ENCODE data around the gene OR10H1.
"Not testable (repeated sequence)": the region's sequence is repeated elsewhere in the genome, so short reads cannot be mapped to it uniquely, and the experiment has no call there.

Gene OR10H1

DNA sequence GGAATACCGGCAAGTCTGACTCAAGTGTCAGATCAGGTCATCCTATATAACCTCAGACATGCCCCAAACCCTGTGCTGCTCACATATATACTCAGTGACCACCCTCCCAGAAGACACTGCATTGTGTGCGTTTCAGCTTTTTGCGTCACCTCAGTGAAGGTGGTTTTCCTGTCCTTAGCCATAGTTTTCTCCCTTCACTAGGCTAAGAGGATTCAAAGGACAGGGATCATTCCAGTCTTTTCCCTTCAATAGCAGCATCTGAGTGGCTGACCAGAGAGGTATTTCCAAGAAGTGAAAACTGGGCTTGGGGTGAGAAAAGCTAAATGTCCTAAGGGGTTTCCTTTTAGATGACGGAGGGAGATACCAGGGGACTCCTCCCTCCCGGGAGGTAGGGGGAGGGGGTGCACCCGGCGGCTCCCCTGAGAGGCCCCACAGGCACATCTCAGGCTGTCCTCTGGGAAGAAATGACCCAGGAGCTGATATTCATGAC lies 12.7 kb upstream of the OR10H1 start:
- DNase-seq, result no peak

DNA sequence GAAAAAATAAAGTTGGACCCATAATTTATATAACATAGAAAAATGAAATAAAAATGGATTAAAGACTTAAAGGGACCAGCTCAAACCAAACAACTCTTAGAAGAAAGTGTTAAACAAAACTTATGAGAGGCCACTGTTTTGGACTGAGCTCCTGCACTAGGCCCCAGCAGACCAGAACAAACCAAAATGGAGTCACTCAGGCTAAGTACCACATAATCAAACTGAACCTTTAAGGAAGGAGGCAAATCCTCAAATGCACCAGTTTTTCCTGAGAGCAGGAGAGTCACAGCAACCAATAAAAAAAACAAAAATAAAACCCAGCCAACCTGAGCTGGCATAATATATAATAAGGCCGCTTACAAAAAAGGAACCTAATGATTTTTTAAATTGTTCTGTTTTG lies 10.3 kb upstream of the OR10H1 start:
- DNase-seq, result no peak

DNA sequence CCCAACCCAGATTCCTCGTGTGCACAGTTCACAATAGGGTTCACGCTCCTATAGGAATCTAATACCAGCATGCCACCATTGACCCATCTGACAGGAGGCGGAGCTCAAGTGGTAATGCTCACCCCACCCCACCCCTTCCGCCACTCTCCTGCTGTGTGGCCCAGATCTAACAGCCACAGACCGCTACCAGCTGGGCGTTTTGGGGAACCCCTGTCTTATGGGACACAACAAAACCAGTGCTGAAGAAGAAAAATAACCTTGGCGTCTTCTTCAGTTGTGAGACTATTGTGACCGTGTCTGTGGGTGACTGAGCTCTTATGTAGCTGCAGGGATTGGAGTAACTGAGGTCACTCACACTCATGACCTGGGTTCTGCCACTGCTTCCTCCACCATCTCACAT lies 5.2 kb upstream of the OR10H1 start:
- no peak for DNase-seq

DNA sequence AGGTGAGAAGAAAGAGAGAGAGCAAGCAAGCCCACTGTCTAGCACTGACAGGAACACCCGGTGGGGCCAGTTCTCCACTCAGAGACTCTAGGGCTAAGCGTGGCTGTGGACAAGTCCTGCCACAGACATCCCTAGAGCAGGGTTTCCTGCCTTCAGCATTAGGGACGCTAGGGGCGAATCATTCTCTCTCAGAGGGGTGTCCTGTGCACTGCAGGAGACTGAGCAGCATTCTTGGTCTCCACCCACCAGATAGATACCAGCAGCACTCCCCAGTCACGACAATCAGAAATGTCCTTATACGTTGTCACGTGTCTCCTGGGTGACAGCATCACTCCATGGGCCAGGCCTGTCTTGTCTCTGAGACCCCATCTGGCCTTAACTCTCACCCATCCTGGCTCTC lies 1.5 kb downstream of the OR10H1 start:
- no peak for DNase-seq

DNA sequence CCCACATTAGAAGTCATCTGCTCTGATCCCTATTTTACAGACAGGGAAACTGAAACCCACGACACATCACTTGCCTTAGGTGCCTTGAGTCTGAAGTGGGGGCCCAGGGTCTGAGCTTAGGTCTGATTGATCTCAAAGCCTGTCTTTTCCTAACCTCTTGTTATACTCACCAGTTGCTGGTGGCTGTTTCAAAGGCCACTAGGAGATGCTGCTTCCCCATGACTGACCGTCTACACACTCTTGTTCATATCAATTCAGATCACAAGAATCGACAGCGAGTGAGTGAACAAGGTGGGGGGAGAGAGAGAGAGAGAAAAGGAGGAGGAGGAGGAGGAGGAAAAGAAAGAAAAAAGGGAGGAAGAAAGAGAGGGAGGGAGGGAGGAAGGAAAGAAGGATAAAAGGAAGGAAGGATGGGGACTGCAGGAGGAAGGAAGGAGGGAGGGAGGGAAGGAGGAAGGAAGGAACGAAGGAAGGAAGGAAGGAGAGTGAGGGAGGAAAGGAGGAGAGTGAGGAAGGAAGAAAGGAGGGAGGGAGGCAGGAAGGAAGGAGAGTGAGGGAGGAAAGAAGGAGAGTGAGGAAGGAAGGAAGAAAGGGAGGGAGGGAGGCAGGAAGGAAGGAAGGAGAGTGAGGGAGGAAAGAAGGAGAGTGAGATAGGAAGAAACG lies 3.3 kb downstream of the OR10H1 start:
- DNase-seq, result no peak

DNA sequence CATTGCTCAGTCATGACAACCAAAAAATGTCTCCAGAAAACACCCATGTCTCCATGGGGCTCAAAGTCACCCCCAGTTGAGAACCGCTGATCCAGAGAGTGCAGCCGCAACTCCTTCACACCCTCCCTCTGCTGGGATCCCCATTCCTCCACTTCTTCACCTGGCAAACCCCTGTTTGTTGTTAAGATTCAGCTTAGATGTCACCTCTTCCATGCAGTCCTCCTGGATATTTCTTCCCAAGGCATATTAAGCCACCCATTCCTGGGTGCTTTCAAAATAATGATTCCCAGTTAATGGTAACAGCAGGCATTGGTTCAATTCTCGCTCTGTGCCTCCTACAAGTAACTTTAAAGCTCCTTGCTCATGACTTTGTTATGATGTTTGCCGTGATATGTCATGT lies 4.0 kb downstream of the OR10H1 start:
- no peak for DNase-seq

DNA sequence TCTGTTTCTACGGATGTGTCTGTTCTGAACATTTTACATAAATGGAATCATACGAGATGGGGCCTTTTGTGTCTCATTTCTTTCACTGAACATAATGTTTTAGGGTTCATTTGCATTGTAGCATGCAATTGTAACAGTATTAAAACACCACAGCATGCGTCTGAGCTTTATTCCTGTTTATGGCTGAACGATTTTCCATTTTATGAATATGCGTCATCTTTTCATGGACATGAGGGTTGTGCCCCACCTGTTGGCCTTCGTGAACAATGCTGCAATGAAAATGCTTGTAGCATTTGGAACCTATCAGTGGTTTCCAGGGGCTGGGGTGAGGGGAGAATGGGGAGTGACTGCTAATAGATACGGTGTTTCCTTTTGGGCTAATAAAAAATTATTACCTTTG lies 5.1 kb downstream of the OR10H1 start:
- DNase-seq, result no peak

DNA sequence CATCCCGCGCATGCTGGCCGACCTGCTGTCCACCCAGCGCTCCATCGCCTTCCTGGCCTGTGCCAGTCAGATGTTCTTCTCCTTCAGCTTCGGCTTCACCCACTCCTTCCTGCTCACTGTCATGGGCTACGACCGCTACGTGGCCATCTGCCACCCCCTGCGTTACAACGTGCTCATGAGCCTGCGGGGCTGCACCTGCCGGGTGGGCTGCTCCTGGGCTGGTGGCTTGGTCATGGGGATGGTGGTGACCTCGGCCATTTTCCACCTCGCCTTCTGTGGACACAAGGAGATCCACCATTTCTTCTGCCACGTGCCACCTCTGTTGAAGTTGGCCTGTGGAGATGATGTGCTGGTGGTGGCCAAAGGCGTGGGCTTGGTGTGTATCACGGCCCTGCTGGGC lies 21.2 kb downstream of the OR10H1 start:
- DNase-seq, result not testable (repeated sequence)

DNA sequence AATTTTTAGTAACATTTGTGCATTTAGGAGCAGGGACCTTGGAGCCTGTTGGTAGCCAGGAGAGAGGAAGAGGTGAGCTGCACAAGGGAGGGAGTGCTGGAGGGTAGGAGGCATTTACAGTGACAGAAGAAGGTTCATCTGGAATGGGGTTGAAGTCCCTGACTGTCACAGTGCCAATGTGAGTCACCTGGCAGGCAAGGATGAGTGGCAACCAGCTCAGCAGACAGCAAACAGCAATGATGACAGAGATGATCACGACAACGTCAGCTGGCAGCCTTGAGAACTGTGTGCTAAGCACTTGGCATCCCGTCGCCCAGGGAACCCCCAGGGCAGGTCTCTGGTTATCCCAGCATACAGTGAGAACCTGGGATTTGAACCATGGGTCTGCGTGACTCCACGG lies 25.4 kb downstream of the OR10H1 start:
- DNase-seq, result no peak

DNA sequence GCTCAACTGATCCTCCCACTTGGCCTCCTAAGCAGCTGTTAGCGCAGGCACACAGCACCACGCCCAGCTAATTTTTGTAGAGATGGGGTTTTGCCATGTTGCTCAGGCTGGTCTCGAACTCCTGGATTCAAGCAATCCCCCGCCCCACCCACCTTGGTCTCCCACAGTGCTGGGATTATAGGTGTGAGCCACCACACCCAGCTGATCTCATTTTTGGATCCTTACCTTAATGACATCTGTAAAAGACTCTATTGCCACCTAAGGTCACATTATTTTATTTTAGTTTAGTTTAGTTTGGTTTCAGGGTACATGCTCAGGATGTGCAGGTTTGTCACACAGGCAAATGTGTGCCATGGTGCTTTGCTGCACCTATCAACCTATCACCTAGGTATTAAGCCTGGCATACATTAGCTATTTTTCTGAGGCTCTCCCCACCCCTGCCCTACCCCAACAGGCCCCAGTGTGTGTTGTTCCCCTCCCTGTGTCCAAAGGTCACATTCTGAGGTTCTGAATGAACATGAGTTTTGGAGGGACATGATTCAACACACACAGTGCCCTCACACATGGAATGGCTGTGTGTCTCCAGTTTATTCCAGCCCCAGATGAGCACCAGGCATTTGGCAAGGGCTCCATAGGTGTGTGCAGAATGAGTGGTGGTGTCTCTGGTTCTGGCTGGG lies 26.7 kb downstream of the OR10H1 start:
- no peak for DNase-seq

DNA sequence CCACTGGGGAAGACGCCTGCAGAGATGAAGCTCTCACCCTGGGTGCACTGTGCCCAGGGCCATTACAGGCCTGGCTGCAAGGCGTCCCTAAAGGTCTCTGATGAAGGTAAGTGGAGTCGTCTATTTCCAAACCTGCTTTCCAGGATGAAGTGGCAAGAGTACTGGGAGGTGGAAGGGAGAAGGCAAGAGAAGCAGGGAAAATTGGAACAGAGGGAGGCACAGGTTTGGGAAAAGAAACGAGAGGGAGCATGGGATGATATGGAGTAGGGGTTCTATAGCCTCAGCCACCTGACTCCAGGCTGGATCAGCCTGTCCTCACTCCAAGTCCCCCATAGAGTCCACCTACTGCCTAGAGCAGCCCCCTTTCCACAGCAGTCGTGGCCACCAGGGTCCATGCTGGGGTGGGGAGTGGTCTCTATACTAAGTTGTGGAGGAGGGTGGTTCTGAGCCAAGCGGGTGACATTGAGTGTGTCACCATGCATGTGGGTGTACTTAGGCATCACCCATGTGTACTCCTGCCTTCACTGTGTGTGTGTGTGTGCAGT lies 27.8 kb downstream of the OR10H1 start, which contains the start of gene OR10H5:
TSS of gene OR10H5 (plus strand) at position 51 of the 545 bp plus-strand sequence. CDS start 6,388 bp downstream, outside the sequence.
- no peak for DNase-seq

DNA sequence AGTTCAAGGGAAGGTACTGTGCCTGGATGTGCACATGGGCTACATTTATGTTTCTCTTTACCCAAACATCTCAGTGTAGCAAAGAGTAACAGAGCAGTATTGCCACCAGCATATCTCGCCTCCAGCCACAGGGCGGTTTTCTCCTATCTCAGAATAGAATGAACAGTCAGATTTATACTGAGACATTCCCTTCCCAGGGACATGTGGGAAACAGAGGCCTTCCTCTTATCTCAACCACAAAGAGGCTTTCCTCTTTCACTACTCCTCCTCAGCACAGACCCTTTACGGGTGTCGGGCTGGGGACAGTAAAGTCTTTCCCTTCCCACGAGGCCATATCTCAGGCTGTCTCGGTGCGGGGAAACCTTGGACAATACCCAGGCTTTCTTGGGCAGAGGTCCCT lies 32.6 kb downstream of the OR10H1 start:
- not testable (repeated sequence) for DNase-seq

DNA sequence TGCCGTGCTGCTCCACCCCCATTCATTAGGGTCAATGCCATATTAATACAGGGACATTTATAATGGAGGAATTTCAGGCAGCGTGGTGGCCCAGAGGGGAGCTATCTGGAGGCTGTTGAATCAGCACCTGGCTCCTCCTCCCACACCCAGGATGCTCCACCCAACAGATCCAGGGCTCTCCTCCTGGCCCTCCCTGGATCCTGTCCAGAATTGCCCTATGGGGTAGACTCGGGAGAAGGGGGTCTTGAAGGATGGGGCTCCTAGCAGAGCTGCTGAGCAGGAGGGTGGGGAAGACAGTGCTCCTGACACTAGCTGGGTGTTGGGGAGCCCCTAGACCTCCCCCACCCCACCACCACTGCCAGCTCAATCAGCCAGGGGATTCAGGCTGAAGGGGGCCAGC lies 33.3 kb downstream of the OR10H1 start:
- DNase-seq, result no peak

DNA sequence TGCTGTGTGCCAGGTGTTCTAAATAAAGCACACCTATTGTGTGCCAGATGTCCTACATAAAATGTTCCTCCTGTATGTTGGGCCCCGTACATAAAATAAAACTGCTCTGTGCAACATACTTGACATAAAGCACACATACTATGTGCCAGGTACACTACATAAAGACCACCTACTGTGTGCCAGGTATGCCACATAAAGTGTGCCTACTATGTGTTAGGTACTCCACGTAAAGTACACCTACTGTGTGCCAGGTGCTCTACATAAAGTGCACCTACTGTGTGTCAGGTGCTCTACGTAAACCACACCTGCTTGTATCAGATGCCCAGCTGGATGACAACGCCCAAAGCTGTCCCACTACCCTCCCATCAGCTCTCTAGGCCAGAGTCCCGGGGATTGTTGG lies 33.8 kb downstream of the OR10H1 start:
- no peak for DNase-seq

DNA sequence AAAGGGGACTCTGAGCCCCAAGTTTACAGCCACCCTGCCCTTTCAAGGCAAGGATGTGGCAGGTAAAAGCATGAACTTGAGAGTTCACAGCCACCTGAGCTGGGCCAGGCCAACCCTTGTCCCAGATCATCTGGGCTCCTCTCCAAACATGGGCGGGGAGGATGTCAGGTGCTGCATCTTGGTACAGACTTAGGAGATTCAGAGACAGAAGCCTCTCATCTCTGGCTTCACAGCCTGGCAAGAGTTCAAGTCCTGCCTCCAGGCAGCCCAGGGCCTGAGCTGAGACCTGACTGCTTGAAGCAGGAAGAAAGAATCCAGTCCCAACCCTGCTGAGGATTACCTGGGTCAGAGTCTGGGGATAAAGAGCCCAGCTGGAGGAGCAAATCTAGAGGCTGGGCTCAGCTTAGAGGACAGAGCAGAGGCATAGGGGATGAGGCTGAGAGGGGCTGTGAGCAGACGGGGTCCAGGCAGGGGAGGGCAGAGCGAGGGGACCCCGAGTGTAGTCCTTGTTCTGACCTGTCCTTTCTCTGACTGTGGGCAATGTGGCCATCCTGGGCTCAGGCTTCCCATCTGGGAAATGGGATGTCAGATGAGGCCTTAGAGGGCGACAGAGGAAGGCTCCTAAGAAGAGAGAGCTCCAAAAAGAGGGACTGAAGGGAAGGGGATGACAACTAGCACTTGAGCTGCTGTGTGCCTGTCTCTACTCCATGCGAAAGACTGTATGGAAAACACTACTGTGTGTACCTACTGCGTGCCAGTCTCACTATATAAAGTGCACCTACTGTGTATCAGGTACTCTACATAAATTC lies 34.6 kb downstream of the OR10H1 start:
- DNase-seq, result peak; percentile 41

DNA sequence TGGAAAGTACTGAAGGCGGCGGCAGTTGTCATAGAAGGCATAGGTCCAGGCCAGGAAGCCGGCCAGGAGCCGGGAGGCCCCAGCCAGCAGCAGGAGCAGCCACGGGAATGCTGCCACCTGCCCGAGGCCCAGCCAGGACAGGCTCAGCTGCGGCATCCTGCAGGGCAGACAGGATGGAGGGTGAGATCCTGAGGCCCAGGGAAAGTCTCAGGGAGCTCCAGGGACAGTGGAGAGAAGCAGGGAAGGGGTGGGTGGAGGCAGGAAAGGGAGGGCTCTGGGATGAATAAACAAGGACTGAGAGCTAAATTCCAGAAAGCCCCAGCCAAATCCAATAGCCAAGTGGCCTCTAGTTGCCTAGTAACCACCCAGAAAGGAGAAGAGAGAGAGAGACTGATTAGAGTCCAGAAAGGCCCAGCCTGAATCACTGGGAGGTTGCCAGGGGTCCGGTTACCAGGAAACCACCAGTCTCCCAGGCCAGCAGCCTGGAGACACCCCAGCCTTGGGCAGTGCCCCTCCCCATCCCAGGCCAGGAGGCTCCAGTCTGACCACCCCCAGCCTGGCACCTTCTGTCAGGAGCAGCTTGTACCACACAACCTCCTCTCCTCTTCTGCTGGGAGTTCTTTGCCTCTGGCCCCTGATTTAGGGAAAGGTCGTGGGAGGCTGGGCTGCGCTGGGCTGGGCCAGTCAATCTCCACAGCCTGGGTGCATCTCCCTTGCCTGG lies 35.5 kb downstream of the OR10H1 start:
- peak; percentile 90 for DNase-seq

DNA sequence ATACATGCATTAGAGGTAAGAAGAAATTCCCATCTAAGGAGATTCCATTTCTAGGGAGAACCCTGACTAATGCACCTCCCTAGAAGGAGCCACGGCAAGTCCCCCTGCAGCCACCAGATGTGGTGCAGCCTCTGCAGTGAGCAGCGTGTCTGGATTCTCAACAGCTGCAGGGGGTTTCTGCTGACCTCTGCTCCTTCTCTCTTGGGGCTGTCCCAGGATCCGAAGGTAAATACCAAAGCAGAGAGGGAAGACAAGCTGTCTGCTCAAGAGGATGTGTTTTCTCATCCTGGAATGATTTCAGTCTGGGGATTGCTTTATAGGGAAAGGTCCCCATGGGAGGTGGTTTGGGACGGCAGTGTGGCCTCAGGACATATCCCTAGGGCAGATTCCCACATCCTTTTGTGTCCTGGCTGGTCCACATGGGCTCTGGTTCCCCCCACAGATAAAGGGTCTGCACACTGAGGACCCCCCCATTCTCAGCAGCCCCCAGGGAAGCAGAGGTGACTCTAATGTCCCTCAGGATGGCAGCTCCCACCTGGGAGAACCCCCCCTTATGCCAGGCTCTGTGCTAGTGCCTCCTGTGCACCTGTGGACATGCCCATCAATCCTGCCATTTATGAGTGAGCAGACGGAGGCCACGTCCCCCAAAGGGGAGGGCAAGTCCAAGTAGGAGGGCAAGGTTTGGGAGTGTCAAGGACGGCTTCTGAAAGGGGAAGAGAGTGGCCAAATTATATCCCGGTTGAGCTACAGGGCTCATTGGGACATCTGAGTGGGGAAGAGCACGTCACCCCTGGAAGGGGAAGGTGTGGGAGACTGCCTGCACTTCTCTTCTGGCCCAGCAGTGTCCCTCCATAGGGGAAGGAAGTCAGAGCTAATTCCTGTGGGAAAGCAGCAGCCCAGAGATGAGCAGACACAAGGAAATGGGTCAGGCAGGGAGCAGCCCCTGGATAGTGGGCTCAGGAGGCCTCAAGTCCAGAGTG lies 38.2 kb downstream of the OR10H1 start:
- no peak for DNase-seq

DNA sequence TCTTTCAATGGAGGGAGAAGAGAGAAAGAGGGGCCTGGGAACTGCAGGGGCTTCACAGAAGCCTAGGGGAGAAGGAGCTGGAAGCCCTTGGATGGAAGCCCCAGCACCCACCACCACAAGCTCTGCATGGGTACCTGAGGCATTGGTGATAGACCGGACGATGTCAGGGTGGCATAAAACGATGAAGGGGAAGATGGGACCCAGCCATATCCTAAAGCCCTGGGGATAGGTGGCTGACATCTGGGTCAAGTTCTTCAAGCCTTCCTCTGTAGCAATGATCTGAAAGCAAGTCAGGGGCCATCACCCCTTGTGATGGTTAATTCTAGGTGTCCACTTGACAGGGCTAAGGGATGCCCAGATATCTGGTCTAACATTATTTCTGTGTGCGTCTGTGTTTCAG lies 39.2 kb downstream of the OR10H1 start:
- DNase-seq, result no peak

DNA sequence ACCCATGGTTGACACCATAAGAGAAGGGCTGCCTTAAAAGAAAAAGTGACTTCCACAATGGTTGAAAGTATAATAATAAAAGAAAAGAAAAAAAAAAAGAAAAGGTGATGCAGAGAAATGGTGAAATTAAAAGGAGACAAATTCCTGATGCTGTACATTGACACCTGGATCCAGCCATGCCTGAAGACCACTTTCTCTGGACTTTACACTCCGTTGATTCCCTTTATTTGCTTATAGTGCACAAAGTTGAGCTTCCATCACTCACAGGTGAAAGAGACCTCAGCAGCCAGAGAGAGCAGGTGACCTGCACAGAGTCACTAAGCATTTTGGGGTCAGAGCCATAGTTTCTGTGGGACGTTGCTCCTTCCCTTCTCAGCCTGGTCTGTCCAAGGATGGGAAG lies 40.2 kb downstream of the OR10H1 start:
- DNase-seq, result no peak

DNA sequence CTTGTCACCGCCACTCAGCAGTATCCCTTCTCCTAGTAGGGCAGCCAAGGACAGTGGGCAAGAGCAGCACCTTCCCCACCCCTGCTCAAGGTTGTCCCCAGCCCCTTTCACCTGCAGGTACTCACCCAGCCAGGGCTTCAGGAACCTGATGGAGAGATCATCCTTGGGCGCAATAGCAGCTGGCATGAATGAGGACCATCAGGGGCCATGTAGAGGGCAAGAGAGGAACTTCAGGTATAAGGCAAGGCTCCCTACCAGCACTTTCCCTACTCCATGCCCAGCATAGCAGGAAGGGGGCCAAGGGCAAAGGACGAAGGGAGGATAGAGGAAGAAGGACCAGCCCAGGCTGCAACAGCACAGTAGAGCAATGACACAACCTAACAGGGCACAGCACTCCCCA lies 41.3 kb downstream of the OR10H1 start:
- DNase-seq, result not testable (repeated sequence)

DNA sequence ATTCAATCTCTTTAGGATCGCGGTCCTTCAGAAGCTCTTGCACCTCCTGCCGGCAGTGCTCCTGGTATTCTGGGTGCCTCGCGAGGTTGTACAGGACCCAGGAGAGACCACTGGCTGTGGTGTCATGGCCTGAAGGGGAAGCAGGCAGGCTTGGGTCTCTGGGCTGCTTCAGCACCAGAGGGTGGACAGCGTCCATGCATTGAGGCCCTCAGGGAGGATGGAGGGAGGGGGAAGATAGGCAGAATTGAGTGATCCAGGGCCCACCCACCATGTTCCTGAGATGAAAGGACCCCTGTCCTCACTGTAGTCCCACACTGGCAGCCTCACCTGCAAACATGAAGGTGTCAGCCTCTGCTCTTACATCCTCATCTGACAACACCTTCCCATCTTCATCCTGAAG lies 45.9 kb downstream of the OR10H1 start:
- DNase-seq, result no peak

Measured in left hindlimb (tissue), 1 donor.